ENCODE results near the gene RUFY3. TPM values are rescaled to one million over a fixed set of nuclear protein-coding genes. Genes with fewer than 3 reads are reported as not detected.

The RUFY3 gene
- total RNA-seq, 1 experiment from 2014 or later: 42.7 TPM

GRCh38 chr4:70703619-70704214 is 18.0 kb upstream of the RUFY3 start:
- POLR2A ChIA-PET: interaction anchor here (0.7 to 9.4 kb wide), 18 partner anchors 9 to 292 kb away, joined by 3 to 278 read pairs (median 4); partner anchors contain the start of genes DCK, GRSF1, MOB1B and UTP3
- intact Hi-C loops (cut with micrococcal nuclease): loop anchor here (2.0 to 5.0 kb wide), 4 partner anchors 15 to 134 kb away; partner anchors contain the start of genes GRSF1 and UTP3
- peak overlapping the region; percentile 84 for H3K27ac Mint-ChIP-seq (ENCODE audit: low read depth, unreplicated experiment)
- peaks cover 6% of the 10 kb centered on the region for H3K36me3 Mint-ChIP-seq (ENCODE audit: insufficient read depth, unreplicated experiment)
- H3K4me3 Mint-ChIP-seq (ENCODE audit: unreplicated experiment): peak overlapping the region; percentile 93
- TF ChIP-seq CTCF (IDR thresholded peaks at IDR 0.05; ENCODE audit: unreplicated experiment): no peak
- H3K9me3 Mint-ChIP-seq (ENCODE audit: unreplicated experiment): no peaks in the 10 kb centered on the region
- BruUV-seq (replicated peaks): no TSS peak
- DNase-seq (ENCODE audit: unreplicated experiment): peak; percentile 68
- CTCF ChIA-PET: interaction anchor here (0.6 to 4.5 kb wide), 11 partner anchors 11 to 233 kb away, joined by 3 to 49 read pairs (median 4); partner anchors contain the start of gene UTP3
- no peaks in the 10 kb centered on the region for H3K27me3 Mint-ChIP-seq (ENCODE audit: insufficient read depth, unreplicated experiment)
- H3K4me1 Mint-ChIP-seq (ENCODE audit: insufficient read depth, unreplicated experiment): peaks cover 6% of the 10 kb centered on the region

- BruUV-seq (replicated peaks): TSS peak; percentile 85
- H3K36me3 Mint-ChIP-seq (ENCODE audit: insufficient read depth, unreplicated experiment): peaks cover 6% of the 10 kb centered on the region
- peak overlapping the region; percentile 93 for H3K4me3 Mint-ChIP-seq (ENCODE audit: unreplicated experiment)
- ChIA-PET CTCF (interaction anchor here (0.6 to 4.5 kb wide), 15 partner anchors 12 to 232 kb away, joined by 3 to 49 read pairs (median 4); partner anchors contain the start of gene UTP3), POLR2A (interaction anchor here (0.7 to 9.4 kb wide), 25 partner anchors 8 to 1608 kb away, joined by 3 to 278 read pairs (median 4); partner anchors contain the start of genes DCK, GRSF1, MOB1B and RUFY3)
- no peaks in the 10 kb centered on the region for H3K9me3 Mint-ChIP-seq (ENCODE audit: unreplicated experiment)
- H3K4me1 Mint-ChIP-seq (ENCODE audit: insufficient read depth, unreplicated experiment): peaks cover 10% of the 10 kb centered on the region
- H3K27ac Mint-ChIP-seq (ENCODE audit: low read depth, unreplicated experiment): peak overlapping the region; percentile 84
- DNase-seq (ENCODE audit: unreplicated experiment): peak; percentile 72
- intact Hi-C loops (cut with micrococcal nuclease): loop anchor here (2.0 to 5.0 kb wide), 4 partner anchors 16 to 133 kb away; partner anchors contain the start of genes GRSF1 and UTP3
- TF ChIP-seq CTCF (IDR thresholded peaks at IDR 0.05; ENCODE audit: unreplicated experiment): peak; percentile 19
- H3K27me3 Mint-ChIP-seq (ENCODE audit: insufficient read depth, unreplicated experiment): no peaks in the 10 kb centered on the region
Observed at GRCh38 chr4:70704215-70704930, 17.4 kb upstream of the RUFY3 start.

- Mint-ChIP-seq H3K9me3 (ENCODE audit: unreplicated experiment) (no peaks in the 10 kb centered on the region), H3K27me3 (ENCODE audit: insufficient read depth, unreplicated experiment) (no peaks in the 10 kb centered on the region), H3K4me3 (ENCODE audit: unreplicated experiment) (peak overlapping the region; percentile 93), H3K27ac (ENCODE audit: low read depth, unreplicated experiment) (no peak overlapping the region), H3K36me3 (ENCODE audit: insufficient read depth, unreplicated experiment) (peaks cover 6% of the 10 kb centered on the region), H3K4me1 (ENCODE audit: insufficient read depth, unreplicated experiment) (peaks cover 15% of the 10 kb centered on the region)
- intact Hi-C loops (cut with micrococcal nuclease): loop anchor here (2.0 to 5.0 kb wide), 5 partner anchors 16 to 197 kb away; partner anchors contain the start of genes GRSF1, MOB1B and UTP3
- BruUV-seq (replicated peaks): no TSS peak
- POLR2A ChIA-PET: interaction anchor here (0.7 to 9.4 kb wide), 19 partner anchors 8 to 1608 kb away, joined by 3 to 278 read pairs (median 6); partner anchors contain the start of genes GRSF1, MOB1B, RUFY3 and UTP3
- DNase-seq (ENCODE audit: unreplicated experiment): no peak
- TF ChIP-seq CTCF (IDR thresholded peaks at IDR 0.05; ENCODE audit: unreplicated experiment): no peak
- CTCF ChIA-PET: interaction anchor here (0.6 to 4.5 kb wide), 7 partner anchors 13 to 55 kb away, joined by 3 to 49 read pairs (median 7); partner anchors contain the start of gene UTP3
Observed at GRCh38 chr4:70704931-70705182, 16.9 kb upstream of the RUFY3 start.
